ENCODE measurements around the gene MAPK11.

The MAPK11 gene

GRCh38 chr22:50307890-50308596 lies 37.9 kb upstream of the MAPK11 start:
- DNase-seq (ENCODE audit: low read depth), result no peak

GRCh38 chr22:50306753-50307749 lies 36.9 kb upstream of the MAPK11 start, which contains the start of gene PLXNB2:
Gene PLXNB2 (minus strand): TSS chr22:50307646. CDS start chr22:50290584, 17,062 bp downstream.
- peak; percentile 82 for DNase-seq (ENCODE audit: low read depth)

GRCh38 chr22:50305923-50306566 lies 35.9 kb upstream of the MAPK11 start:
- DNase-seq (ENCODE audit: low read depth), result peak; percentile 98

- DNase-seq (ENCODE audit: low read depth), result no peak
Measured at GRCh38 chr22:50305393-50305922, 35.3 kb upstream of the MAPK11 start.

GRCh38 chr22:50304528-50305392 lies 34.6 kb upstream of the MAPK11 start:
- no peak for DNase-seq (ENCODE audit: low read depth)

GRCh38 chr22:50303848-50304527 lies 33.8 kb upstream of the MAPK11 start:
- no peak for DNase-seq (ENCODE audit: low read depth)

GRCh38 chr22:50303515-50303847 lies 33.3 kb upstream of the MAPK11 start:
- DNase-seq (ENCODE audit: low read depth), result no peak

GRCh38 chr22:50302564-50302963 lies 32.4 kb upstream of the MAPK11 start:
- no peak for DNase-seq (ENCODE audit: low read depth)

GRCh38 chr22:50302041-50302541 lies 31.9 kb upstream of the MAPK11 start:
- peak; percentile 48 for DNase-seq (ENCODE audit: low read depth)

- DNase-seq (ENCODE audit: low read depth), result no peak
Measured at GRCh38 chr22:50301581-50301991, 31.4 kb upstream of the MAPK11 start.

GRCh38 chr22:50300620-50301257 lies 30.6 kb upstream of the MAPK11 start:
- no peak for DNase-seq (ENCODE audit: low read depth)

- DNase-seq (ENCODE audit: low read depth), result no peak
Measured at GRCh38 chr22:50299785-50300619, 29.8 kb upstream of the MAPK11 start.

GRCh38 chr22:50298937-50299784 lies 29.0 kb upstream of the MAPK11 start:
- no peak for DNase-seq (ENCODE audit: low read depth)

- no peak for DNase-seq (ENCODE audit: low read depth)
Measured at GRCh38 chr22:50298266-50298637, 28.1 kb upstream of the MAPK11 start.

GRCh38 chr22:50297510-50298265 lies 27.5 kb upstream of the MAPK11 start:
- no peak for DNase-seq (ENCODE audit: low read depth)

- no peak for DNase-seq (ENCODE audit: low read depth)
Measured at GRCh38 chr22:50296658-50297490, 26.7 kb upstream of the MAPK11 start.

GRCh38 chr22:50294319-50294656 lies 24.1 kb upstream of the MAPK11 start:
- no peak for DNase-seq (ENCODE audit: low read depth)
